ENCODE results near the gene COMMD3.
"Not testable (repeated sequence)": the region's sequence is repeated elsewhere in the genome, so short reads cannot be mapped to it uniquely, and the experiment has no call there.

The COMMD3 gene

GRCh38 chr10:22316286-22317075 is at the start of gene COMMD3:
Gene COMMD3 (plus strand): TSS chr10:22316388. CDS start chr10:22316418, 30 bp downstream.
- DNase-seq, result peak; percentile 85

- no peak for DNase-seq
Measured at GRCh38 chr10:22268503-22268902, 47.7 kb upstream of the COMMD3 start.

DNA sequence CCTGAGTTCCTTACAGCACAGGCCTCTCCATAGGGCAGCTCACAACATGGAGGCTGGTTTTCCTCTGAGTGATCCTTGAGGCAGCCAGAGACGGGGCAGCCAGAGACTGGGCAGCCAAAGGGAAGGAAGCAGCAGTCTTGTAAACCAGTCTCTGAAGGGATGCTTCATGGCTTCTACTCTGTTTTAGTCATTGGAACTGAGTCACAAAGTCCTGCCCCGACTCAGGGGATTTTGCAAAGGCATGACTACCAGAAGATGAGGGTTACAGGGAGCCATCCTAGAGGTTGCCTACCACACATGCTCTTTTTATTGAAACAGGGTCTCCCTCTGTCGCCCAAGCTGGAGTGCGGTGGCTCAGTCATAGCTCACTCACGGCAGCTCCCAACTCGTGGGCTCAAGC is 44.4 kb upstream of the COMMD3 start:
- DNase-seq, result no peak

- DNase-seq, result no peak
Measured at GRCh38 chr10:22278441-22278782, 37.8 kb upstream of the COMMD3 start.

DNA sequence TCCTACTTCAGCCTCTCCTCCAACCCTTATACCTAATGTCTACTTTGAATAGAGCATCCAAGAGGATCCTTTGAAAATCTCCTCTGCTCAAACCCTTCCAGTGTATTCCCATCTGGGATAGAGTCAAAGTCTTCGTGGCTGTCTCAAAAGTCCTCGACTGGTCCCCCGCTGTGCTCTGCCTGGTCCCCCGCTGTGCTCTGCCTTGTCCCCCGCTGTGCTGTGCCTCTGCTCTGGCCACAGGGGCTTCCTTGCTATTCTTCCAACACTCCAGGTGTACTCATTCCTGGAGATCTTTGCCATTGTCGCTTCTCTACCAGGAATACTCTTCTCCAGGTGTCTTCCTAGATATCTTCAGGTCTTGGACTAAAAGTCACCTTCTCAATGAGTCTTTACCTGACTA is 36.1 kb upstream of the COMMD3 start:
- no peak for DNase-seq

GRCh38 chr10:22285130-22285529 is 31.1 kb upstream of the COMMD3 start:
- DNase-seq, result no peak

DNA sequence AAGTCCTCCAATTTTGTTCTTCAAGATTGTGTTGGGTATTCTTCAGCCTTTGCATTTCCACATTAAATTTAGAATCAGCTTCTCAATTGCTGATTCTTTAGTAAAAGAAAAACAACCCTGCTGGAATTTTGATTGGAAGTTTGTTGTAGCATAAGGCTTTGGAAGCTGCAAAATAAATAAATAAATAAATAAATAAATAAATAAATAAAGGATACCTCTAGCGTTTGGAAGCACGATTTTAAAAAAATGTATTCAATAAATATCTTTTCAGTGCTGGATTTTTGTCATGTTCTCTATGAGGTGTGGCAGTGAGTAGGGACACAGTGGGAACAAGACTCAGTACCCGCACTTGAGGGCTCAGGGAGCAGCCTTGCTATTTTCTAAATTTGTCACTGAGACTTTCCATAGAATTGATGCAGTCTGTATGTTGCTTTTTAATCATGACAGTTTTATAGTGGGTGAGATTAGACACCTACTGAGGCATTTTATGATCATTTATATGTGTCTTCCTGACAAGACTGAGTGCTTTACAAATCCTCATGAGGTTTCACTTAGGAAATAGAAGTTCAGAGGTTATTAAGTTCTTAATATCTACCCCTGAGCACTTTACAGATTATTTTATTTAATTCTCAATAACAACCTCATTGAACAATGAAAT is 22.3 kb upstream of the COMMD3 start:
- DNase-seq, result no peak

- no peak for DNase-seq
Measured at GRCh38 chr10:22294694-22295093, 21.5 kb upstream of the COMMD3 start.

- DNase-seq, result no peak
Measured at GRCh38 chr10:22301193-22301592, 15.0 kb upstream of the COMMD3 start.

DNA sequence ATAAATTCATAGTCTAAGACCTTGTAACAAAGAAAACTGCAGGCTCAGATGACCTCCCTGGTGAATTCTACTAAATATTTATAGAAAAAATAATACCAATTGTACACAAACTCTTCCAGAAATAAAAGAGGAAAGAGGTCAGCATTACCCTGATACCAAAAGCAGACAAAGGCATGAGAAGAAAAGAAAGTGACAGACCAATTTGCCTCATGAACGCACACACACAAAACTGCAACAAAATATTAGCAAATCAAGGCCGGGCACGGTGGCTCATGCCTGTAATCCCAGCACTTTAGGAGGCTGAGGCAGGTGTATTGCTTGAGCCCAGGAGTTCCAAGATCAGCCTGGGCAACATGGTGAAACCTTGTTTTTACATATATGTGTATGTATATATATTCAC is 12.7 kb upstream of the COMMD3 start:
- DNase-seq, result no peak

- DNase-seq, result no peak
Measured at GRCh38 chr10:22305721-22306120, 10.5 kb upstream of the COMMD3 start.

DNA sequence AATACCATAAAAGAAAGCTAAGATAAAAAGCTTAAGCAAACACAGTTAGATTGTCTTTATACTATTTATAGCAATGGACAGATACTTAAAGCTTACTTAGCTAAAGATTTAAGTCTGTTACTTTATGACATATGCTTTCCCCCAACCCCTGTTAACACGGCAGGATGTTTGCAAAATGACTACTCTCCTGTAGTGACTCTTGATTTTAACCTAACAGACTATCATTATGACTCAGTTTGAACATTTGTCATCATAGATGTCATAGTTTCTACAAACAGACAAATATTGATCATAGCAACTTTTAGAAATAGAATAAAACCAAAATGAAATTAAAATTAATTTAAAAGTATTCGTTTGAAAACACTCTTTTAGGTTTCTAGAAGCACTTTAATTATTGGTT is 7.8 kb upstream of the COMMD3 start:
- DNase-seq, result peak; percentile 45

DNA sequence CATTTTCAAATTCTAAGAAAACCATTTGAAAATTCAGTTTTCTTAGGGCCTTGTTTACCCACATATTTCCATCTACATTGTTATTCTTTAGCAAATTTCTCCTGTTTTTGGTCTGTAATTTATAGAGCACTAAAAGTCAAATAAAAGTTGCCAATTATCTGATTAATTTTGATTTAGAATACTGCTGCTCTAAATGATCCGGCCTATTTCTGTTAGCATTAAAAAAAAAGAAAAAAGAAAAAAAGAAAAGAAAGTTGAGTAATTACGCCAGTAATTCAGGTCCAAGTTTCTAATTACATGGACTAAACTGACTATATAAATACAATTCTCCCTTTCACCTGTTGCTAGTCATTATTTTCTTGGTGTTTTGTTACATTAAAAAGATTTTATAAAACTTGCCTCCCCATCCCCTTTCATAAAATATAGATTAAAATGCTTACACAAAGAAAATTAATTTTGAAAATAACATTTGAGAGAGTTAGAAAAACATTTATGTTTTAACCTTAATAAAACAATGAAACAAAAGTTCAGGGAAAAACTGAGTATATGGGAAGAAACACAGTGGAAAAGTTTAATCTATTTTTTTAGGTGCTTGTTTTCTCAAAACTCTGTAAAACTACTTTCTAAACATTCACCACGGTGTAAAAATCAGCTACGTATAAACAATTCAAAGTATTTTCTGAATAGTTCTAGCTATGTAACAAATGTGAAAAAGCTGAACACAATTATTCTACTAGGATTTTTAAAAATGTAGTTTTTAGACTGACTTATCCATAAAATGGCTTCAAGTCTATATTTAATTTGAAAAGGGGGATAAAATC is 6.8 kb upstream of the COMMD3 start:
- DNase-seq, result no peak

DNA sequence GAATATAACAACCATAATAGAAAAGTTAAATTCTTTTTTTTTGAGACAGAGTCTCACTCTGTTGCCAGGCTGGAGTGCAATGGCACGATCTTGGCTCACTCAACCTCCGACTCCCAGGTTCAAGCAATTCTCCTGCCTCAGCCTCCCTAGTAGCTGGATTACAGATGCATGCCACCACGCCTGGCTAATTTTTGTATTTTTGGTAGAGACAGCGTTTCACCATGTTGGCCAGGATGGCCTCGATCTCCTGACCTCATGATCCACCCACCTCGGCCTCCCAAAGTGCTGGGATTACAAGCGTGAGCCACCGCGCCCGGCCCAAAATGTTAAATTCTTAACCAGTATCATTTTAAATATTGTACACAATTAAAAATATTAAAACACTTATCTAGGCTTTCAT is 6.2 kb upstream of the COMMD3 start:
- DNase-seq, result not testable (repeated sequence)

DNA sequence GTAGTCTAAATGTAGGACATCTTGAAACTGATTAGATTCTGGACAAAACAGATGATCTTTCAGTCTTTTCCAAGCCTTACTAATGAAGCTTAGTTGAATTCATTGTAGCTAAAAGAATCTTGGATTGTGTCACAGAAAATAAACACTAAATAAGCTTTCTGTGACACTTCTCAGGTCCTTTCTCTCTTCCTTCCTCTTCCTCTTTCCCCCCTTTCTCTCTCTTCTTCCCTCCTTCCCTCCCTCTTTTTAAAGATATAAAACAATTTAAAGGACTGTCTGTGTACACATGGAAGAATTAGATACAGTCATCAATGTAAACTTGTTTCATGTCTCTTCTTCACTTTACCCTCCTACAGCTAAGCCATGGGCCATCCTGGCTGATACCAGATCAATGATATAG is 5.3 kb upstream of the COMMD3 start:
- no peak for DNase-seq

GRCh38 chr10:22314852-22315251 is 1.3 kb upstream of the COMMD3 start:
- no peak for DNase-seq

DNA sequence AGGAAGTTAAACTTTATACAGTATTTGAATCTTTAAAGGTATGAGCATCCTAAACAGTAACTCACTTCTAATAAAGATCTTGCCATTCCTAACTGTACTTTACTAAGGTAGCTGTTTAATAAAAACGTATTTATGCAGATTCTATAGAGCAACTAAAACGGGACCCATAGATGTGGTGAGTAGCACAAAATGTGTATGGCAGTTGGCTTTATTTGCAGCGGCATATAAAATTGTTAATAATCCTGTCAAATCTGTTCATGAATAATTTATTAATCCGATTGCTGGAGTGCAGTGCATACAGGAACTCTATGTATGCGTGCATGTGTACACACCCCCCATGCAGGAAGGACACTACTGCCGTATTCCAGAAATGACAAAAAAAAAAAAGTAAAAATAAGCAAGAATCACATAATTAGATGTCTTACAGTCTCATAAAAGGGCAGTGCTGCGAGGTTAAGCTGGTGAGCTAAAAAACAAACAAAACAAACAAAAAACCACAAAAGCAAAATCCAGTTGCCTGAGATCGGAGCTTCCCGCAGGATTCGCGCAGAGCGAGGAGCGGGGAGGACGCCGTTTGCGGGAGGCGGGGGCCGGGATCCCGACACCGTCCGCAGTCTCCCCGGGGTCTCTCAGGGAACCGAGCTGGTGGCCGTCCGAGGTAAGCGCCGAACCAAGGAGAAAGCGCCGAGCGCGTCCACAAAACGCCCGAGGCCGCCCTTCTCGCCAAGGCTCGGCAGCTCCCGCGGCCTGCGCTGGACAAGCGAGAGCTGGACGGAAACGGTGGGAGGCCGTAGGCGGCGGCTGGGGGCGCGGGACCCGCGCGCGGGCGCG is 518 bp upstream of the COMMD3 start:
- no peak for DNase-seq

DNA sequence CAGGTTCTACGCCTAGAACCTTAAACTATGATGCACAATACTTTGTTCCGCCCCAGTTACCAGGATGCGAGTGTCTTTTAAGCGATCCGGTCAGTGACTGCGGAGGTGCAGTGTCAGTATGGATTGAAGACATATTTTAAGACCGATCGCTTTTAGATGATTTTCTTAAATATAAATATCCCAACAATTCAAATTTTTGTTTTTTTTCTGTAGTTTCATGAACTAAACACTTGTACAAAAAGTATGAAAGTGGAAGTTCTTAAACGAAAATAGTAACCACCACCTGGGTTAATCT is 835 bp downstream of the COMMD3 start:
- peak; percentile 34 for DNase-seq

GRCh38 chr10:22317771-22318565 is 1.8 kb downstream of the COMMD3 start:
- DNase-seq, result no peak

DNA sequence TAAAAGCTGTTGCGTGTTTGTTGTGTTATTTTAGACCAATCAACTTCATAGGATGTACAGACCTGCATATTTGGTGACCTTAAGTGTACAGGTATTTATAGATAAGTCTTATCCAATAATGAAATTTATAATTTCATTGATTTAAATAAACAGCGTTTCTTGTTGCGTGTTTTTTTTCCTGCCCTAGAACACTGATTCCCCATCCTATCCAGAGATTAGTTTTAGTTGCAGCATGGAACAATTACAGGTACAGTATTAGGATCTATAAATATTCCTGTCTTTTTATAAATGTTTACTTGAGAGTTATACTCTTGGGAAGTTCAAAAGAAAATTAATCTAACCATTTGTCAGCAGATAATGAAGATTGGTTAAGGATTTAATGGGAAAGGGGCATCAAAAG is 2.6 kb downstream of the COMMD3 start:
- DNase-seq, result no peak

GRCh38 chr10:22319547-22319979 is 3.4 kb downstream of the COMMD3 start:
- DNase-seq, result no peak

DNA sequence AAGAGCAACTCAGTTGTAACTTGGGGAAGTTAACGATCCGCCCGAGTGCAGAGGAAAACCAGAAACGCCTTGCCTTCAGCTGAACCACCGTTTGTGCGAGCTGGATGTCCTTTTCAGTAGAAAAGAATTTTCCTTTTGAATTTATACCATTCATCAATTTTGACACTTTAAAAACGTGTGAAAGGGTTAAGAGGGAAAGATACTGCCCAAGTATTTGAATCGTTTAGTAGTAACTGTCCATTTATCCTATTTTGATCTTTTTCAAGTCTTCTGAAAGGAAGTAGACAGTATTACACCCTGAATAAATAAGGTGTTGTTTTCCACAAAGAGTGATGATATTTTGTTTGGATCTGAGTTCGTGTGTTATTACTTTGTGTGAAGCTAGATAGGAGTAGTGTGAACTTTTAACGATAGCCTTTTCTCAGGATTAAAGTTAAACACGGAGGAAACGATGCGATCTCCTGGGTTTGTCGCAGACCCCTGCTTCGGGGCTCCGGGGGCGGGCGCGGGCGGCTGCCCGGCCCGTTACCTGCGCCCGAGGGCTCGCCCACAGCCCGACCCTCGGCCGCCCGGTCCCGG is 3.9 kb downstream of the COMMD3 start:
- no peak for DNase-seq
